Naive thymus-derived CD4-positive, alpha-beta T cell (primary cell): Measurements from ENCODE around the gene ABL2. TPM values are rescaled to one million over a fixed set of nuclear protein-coding genes. Genes with fewer than 3 reads are reported as not detected.

Experiments
- ATAC-seq: fragments of 150-1000 bp; cut with Tn5 transposase; 2 replicates; pipeline ENCODE4 v1.10.0; 2021; ENCODE audit warnings: mild to moderate bottlenecking, moderate library complexity
- CTCF ChIA-PET: fragments of 350-600 bp; sonication (Branson Sonifier 250); formaldehyde crosslinking; loops from one replicate; lab custom pipeline; 2021; ENCODE audit warnings: antibody characterized with exemption; lab: Charles Lee
- POLR2A ChIA-PET: fragments of 350-600 bp; sonication (Branson Sonifier 250); formaldehyde crosslinking; loops from one replicate; lab custom pipeline; 2021; ENCODE audit warnings: antibody characterized with exemption, inconsistent platforms; lab: Charles Lee
- DNase-seq, 9 donors: peaks; one replicate each; pipeline versions ENCODE4 v3.0.0 to v3.0.0-alpha.2; 2020 to 2022; ENCODE audit warnings: mixed read lengths in 1 of 9
- H3K27ac ChIP-seq: one replicate; pipeline ENCODE4 v1.7.0; 2013; ENCODE audit warnings: mild to moderate bottlenecking, low read depth, low read length, moderate library complexity
- H3K27me3 ChIP-seq, 2 donors: one replicate each; pipeline ENCODE4 v1.7.0; 2013; ENCODE audit warnings: low read length in 2 of 2, mild to moderate bottlenecking in 2 of 2, moderate library complexity in 2 of 2; ENCODE audit not compliant: control insufficient read depth in 2 of 2, insufficient read depth in 2 of 2
- H3K36me3 ChIP-seq, 3 experiments: 1 replicate in 2 of 3; 2 replicates in 1 of 3; pipeline ENCODE4 v1.7.0; 2013; ENCODE audit warnings: low read length in 3 of 3, mild to moderate bottlenecking in 3 of 3, moderate library complexity in 1 of 3; ENCODE audit not compliant: insufficient read depth in 3 of 3, control insufficient read depth in 2 of 3
- H3K4me1 ChIP-seq, 2 donors: one replicate each; pipeline ENCODE4 v1.7.0; 2013; ENCODE audit warnings: low read length in 2 of 2, mild to moderate bottlenecking in 2 of 2, moderate library complexity in 1 of 2; ENCODE audit not compliant: control insufficient read depth in 2 of 2, insufficient read depth in 2 of 2
- H3K4me3 ChIP-seq: 2 replicates; pipeline ENCODE4 v1.7.0; 2013; ENCODE audit warnings: mild to moderate bottlenecking, low read length
- H3K9me3 ChIP-seq, 3 experiments: 1 replicate in 2 of 3; 2 replicates in 1 of 3; pipeline ENCODE4 v1.7.0; 2013; ENCODE audit warnings: low read length in 3 of 3; ENCODE audit not compliant: control insufficient read depth in 2 of 3
- H3K27ac Mint-ChIP-seq, 9 donors: one replicate each; pipeline ENCODE4 v1.8.0; 2020 to 2022; ENCODE audit warnings: mixed read lengths in 9 of 9, mild to moderate bottlenecking in 8 of 9, moderate library complexity in 5 of 9, inconsistent platforms in 2 of 9
- H3K27me3 Mint-ChIP-seq, 5 donors: one replicate each; pipeline ENCODE4 v1.8.0; 2021 to 2022; ENCODE audit warnings: mixed read lengths in 5 of 5, mild to moderate bottlenecking in 1 of 5
- H3K36me3 Mint-ChIP-seq, 5 donors: one replicate each; pipeline ENCODE4 v1.8.0; 2020 to 2022; ENCODE audit warnings: mixed read lengths in 5 of 5, mild to moderate bottlenecking in 3 of 5, inconsistent platforms in 1 of 5
- H3K4me1 Mint-ChIP-seq, 7 donors: one replicate each; pipeline ENCODE4 v1.8.0; 2020 to 2022; ENCODE audit warnings: mixed read lengths in 7 of 7, mild to moderate bottlenecking in 3 of 7, inconsistent platforms in 1 of 7
- H3K4me3 Mint-ChIP-seq, 10 donors: one replicate each; pipeline ENCODE4 v1.8.0; 2020 to 2022; ENCODE audit warnings: mild to moderate bottlenecking in 10 of 10, mixed read lengths in 10 of 10, moderate library complexity in 6 of 10, inconsistent platforms in 2 of 10
- H3K9me3 Mint-ChIP-seq, 11 donors: one replicate each; pipeline ENCODE4 v1.8.0; 2020 to 2022; ENCODE audit warnings: mixed read lengths in 11 of 11, mild to moderate bottlenecking in 4 of 11, inconsistent platforms in 1 of 11, moderate library complexity in 1 of 11
- intact Hi-C, 2 donors: fragments of 100-400 bp; cut with micrococcal nuclease; formaldehyde crosslinking; loops; one replicate each; pipeline ENCODE4 v1.15.1; 2023
- polyA plus RNA-seq, 2 donors: library from polyadenylated mRNA; unstranded; fragments of 300-500 nt; fragmentation: Illumina TruSeq; gene quantifications; one replicate each; pipeline ENCODE4 v1.2.3, GENCODE V29; 2021
- total RNA-seq, 6 experiments: library from RNA in 5 of 6; stranded (reverse) in 5 of 6; gene quantifications; 1 replicate in 5 of 6; 2 replicates in 1 of 6; pipeline ENCODE4 v1.2.3 and lab custom pipeline; 2021 to 2026

The ABL2 gene
- total and polyA plus RNA-seq, 7 experiments from 2014 or later = 1.9 to 20.1 (median 17.1) TPM

DNA sequence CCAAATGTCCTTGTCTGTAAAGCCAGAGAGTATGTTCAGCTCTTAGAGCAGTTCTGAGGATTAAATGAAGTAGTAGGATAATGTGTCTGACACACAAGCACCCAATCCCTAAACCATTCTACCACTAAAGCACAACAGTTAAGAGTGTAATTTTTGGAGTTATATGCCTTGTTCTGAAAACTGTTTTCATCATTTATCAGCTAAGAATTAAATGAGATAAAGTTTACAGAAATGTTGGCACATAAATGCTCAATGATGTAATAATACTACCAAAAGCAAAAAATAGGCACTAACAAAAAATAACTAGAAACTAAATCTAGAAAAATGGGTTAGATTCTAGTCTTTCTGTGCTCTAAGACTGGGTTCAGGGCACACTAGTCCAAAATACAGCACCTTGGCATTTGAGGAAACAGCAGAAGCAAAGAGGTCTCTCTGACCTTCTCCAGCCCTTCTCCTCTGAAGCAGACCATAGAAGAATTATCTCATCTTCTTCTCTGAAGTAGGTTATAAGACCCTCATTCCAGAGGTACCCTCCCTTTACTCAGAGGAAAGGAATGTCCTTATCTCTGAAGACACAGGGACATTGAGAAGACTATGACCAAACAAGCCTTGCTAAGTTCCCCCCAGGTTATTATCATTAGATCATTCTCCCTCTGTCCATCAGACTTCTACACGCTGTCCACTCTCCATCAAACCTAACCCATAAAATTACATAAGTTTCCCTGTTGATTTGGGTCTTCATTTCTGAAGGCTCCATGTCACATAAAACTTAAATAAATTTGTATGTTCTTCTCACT is 20.6 kb downstream of the ABL2 start:
- peaks cover 4 to 12% (median 6%) of the 10 kb centered on the region in 5 donors for H3K36me3 Mint-ChIP-seq
- DNase-seq = no peak
- POLR2A ChIA-PET = no interaction called here
- H3K4me3 Mint-ChIP-seq = no peak overlapping the region
- H3K4me1 Mint-ChIP-seq = peaks cover 4 to 53% (median 36%) of the 10 kb centered on the region in 7 donors
- H3K27ac Mint-ChIP-seq = no peak overlapping the region
- H3K36me3 ChIP-seq = no peaks in the 10 kb centered on the region
- H3K9me3 Mint-ChIP-seq = no peaks in the 10 kb centered on the region
- no peak overlapping the region for H3K27ac ChIP-seq
- H3K27me3 ChIP-seq = no peaks in the 10 kb centered on the region
- CTCF ChIA-PET = no interaction called here
- intact Hi-C loops = no loop called here
- no peak for ATAC-seq
- no peaks in the 10 kb centered on the region for H3K9me3 ChIP-seq
- H3K27me3 Mint-ChIP-seq = no peaks in the 10 kb centered on the region
- peaks cover 0 to 5% of the 10 kb centered on the region in 2 donors for H3K4me1 ChIP-seq
- no peak overlapping the region for H3K4me3 ChIP-seq

DNA sequence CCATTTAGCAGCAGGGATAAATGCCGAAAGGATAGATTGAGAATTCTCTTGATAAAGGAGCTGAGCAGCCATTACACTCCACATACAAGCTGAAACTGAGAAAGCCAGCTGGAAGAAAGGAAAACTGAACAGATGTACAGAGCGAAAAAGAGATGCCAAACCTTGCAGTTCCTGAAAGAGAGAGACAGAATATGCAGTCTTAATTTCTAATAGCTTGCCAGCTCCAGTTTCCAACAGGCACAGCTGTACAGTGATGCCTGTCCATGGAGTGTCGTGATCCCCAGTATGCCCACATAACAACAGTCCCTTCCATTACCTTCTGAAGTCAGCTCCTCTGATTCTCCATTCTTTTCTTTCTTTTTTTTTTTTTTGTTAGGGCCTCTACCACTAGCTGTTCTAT is 22.7 kb downstream of the ABL2 start:
- Mint-ChIP-seq H3K4me1 (peaks cover 9 to 66% (median 50%) of the 10 kb centered on the region in 7 donors), H3K27ac (peak overlapping the region in 1 of 9 donors; percentile 52), H3K9me3 (no peaks in the 10 kb centered on the region), H3K27me3 (no peaks in the 10 kb centered on the region), H3K4me3 (no peak overlapping the region), H3K36me3 (peaks cover 2 to 9% (median 3%) of the 10 kb centered on the region in 5 donors)
- ATAC-seq = no peak
- no peak for DNase-seq
- H3K27me3 ChIP-seq = no peaks in the 10 kb centered on the region
- ChIA-PET CTCF (interaction anchor here (0.6 kb wide), 1 partner anchor 122 kb away, joined by 4 read pairs; no protein-coding TSS in a partner anchor), POLR2A (interaction anchor here (0.6 kb wide), 1 partner anchor 193 kb away, joined by 3 read pairs; no protein-coding TSS in a partner anchor)
- peaks cover 0 to 5% of the 10 kb centered on the region in 2 donors for H3K4me1 ChIP-seq
- no peak overlapping the region for H3K27ac ChIP-seq
- H3K4me3 ChIP-seq = no peak overlapping the region
- no peaks in the 10 kb centered on the region for H3K36me3 ChIP-seq
- intact Hi-C loops = no loop called here
- no peaks in the 10 kb centered on the region for H3K9me3 ChIP-seq

DNA sequence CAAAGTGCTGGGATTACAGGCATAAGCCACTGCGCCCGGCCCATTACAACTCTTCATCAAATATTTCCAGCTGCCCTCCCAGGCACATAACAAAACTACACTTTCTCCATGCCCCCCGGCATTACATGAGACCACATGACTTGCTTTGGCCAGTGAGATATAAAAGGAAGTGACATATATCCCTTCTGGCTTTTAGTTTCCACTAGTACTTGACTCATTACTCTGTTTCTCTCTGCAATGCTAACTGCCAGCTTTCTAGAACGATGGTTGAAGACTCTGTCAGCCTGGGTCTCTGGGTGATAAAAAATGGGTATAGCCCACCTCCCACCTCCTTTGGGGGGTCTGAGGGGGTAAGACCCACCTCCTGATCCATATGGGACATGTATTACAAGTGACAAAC is 24.2 kb downstream of the ABL2 start:
- Mint-ChIP-seq H3K4me1 (peaks cover 9 to 76% (median 57%) of the 10 kb centered on the region in 7 donors), H3K4me3 (no peak overlapping the region), H3K9me3 (no peaks in the 10 kb centered on the region), H3K36me3 (peaks cover 0 to 7% (median 0%) of the 10 kb centered on the region in 5 donors), H3K27me3 (no peaks in the 10 kb centered on the region), H3K27ac (peak overlapping the region in 1 of 9 donors; percentile 42)
- ChIA-PET POLR2A (no interaction called here), CTCF (interaction anchor here (0.7 kb wide), 1 partner anchor 51 kb away, joined by 3 read pairs; no protein-coding TSS in a partner anchor)
- intact Hi-C loops = no loop called here
- ATAC-seq = no peak
- H3K27me3 ChIP-seq = no peaks in the 10 kb centered on the region
- no peak overlapping the region for H3K27ac ChIP-seq
- H3K9me3 ChIP-seq = no peaks in the 10 kb centered on the region
- peaks cover 0 to 5% of the 10 kb centered on the region in 2 donors for H3K4me1 ChIP-seq
- no peak for DNase-seq
- no peak overlapping the region for H3K4me3 ChIP-seq
- no peaks in the 10 kb centered on the region for H3K36me3 ChIP-seq

DNA sequence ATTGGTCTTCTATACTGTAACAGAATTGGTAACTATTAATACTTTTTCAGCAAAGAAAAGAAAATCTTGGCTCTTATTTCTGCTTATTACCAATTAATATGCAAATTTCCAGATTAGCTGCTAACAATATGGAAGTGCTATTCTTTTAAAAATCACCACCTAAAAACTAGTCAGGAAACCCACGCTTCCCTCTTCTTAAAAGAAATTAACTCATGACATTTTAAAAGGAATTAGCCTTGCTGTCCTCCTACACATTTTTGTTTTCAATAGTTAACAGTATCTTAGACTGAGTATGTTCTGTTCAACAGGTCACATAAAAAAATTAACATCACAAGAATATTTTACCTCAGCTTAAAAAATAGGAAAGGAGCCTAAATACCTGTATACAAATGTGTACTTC is 27.3 kb downstream of the ABL2 start:
- ATAC-seq (no peak), DNase-seq (no peak)
- Histone ChIP-seq H3K27ac (no peak overlapping the region), H3K27me3 (no peaks in the 10 kb centered on the region), H3K36me3 (no peaks in the 10 kb centered on the region), H3K4me3 (no peak overlapping the region), H3K9me3 (no peaks in the 10 kb centered on the region), H3K4me1 (no peaks in the 10 kb centered on the region)
- H3K27ac Mint-ChIP-seq = peak overlapping the region in 1 of 9 donors; percentile 22
- H3K9me3 Mint-ChIP-seq = no peaks in the 10 kb centered on the region
- no peak overlapping the region for H3K4me3 Mint-ChIP-seq
- intact Hi-C loops = no loop called here
- ChIA-PET POLR2A (no interaction called here), CTCF (no interaction called here)
- H3K36me3 Mint-ChIP-seq = peaks cover 0 to 11% (median 0%) of the 10 kb centered on the region in 5 donors
- H3K4me1 Mint-ChIP-seq = peaks cover 9 to 63% (median 45%) of the 10 kb centered on the region in 7 donors
- no peaks in the 10 kb centered on the region for H3K27me3 Mint-ChIP-seq

DNA sequence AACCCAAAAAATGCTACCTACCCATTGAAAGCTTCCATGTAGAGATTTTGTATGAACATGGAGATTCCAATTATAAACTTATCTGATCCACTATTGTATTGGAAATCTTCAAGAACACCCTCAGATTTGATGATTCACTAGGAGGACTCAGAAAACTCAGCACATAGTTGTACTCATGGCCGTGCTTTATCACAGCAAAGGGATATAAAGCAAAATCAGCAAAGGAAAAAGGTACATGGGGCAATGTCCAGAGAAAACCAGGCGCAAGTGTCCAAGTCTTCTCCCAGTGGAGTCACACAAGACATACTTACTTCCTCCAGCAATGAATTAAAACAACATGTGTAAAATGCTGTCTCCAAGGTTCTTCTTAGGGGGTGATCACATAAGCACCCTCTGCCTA is 28.9 kb downstream of the ABL2 start:
- Mint-ChIP-seq H3K9me3 (no peaks in the 10 kb centered on the region), H3K27ac (peak overlapping the region in 1 of 9 donors; percentile 37)

DNA sequence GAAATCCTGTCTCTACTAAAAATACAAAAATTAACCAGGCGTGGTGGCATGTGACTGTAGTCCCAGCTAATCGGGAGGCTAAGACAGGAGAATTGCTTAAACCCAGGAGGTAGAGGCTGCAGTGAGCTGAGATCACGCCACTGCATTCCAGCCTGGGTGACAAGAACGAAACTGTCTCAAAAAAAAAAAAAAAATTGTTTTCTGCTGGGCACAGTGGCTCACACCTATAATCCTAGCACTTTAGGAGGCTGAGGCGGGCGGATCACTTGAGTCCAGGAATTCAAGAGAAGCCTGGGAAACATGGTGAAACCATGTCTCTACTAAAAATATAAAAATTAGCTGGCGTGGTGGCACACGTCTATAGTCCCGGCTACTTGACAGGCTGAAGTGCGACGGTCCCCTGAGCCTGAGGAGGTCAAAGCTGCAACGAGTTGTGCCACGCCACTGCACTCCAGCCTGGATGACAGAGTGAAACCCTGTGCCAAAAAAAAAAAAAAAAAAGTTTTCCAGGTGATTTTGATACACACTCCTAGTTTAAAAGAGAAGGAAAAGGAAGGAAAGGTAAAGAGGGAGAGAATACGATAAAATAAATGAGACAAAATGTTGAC is 31.7 kb downstream of the ABL2 start:
- H3K27me3 Mint-ChIP-seq = no peaks in the 10 kb centered on the region
- peaks cover 8 to 38% (median 26%) of the 10 kb centered on the region in 7 donors for H3K4me1 Mint-ChIP-seq
- no peak for DNase-seq
- intact Hi-C loops = no loop called here
- POLR2A ChIA-PET = no interaction called here
- peak overlapping the region in 1 of 9 donors; percentile 62 for H3K27ac Mint-ChIP-seq
- Histone ChIP-seq H3K9me3 (no peaks in the 10 kb centered on the region), H3K4me1 (no peaks in the 10 kb centered on the region), H3K36me3 (no peaks in the 10 kb centered on the region), H3K27me3 (no peaks in the 10 kb centered on the region), H3K27ac (no peak overlapping the region), H3K4me3 (no peak overlapping the region)
- H3K9me3 Mint-ChIP-seq = no peaks in the 10 kb centered on the region
- CTCF ChIA-PET = no interaction called here
- no peak overlapping the region for H3K4me3 Mint-ChIP-seq
- no peak for ATAC-seq
- peaks cover 0 to 14% (median 4%) of the 10 kb centered on the region in 5 donors for H3K36me3 Mint-ChIP-seq

More for the DNA sequence above, 28.9 kb downstream of the ABL2 start:
- Mint-ChIP-seq H3K4me3 (no peak overlapping the region), H3K36me3 (peaks cover 0 to 11% (median 1%) of the 10 kb centered on the region in 5 donors), H3K4me1 (peaks cover 11 to 55% (median 36%) of the 10 kb centered on the region in 7 donors), H3K27me3 (no peaks in the 10 kb centered on the region)
- intact Hi-C loops = no loop called here
- Histone ChIP-seq H3K27me3 (no peaks in the 10 kb centered on the region), H3K4me3 (no peak overlapping the region), H3K36me3 (no peaks in the 10 kb centered on the region), H3K9me3 (no peaks in the 10 kb centered on the region), H3K27ac (no peak overlapping the region), H3K4me1 (no peaks in the 10 kb centered on the region)
- ChIA-PET CTCF (interaction anchor here (1.2 kb wide), 1 partner anchor 12 kb away, joined by 4 read pairs; no protein-coding TSS in a partner anchor), POLR2A (no interaction called here)
- ATAC-seq (no peak), DNase-seq (no peak)
